ENCODE results near the gene CALML6. TPM values are rescaled to one million over a fixed set of nuclear protein-coding genes. Genes with fewer than 3 reads are reported as not detected.

Gene CALML6
- total and polyA plus RNA-seq, 2 experiments from 2014 or later = 0.87 TPM; not detected in 1

- Mint-ChIP-seq H3K27me3 (ENCODE audit: insufficient read depth, low read depth, poor library complexity) (peaks cover 7% of the 10 kb centered on the region), H3K9me3 (peaks cover 12% of the 10 kb centered on the region), H3K4me1 (no peaks in the 10 kb centered on the region; the same call in 2 of the 3 replicates), H3K27ac (no peak overlapping the region), H3K4me3 (no peak overlapping the region), H3K36me3 (ENCODE audit: low read depth) (no peaks in the 10 kb centered on the region)
- Histone ChIP-seq H3K79me2 (replicated peaks; ENCODE audit: insufficient read depth) (no peaks in the 10 kb centered on the region), H3K27me3 (ENCODE audit: insufficient read depth) (no peaks in the 10 kb centered on the region), H3K27ac (ENCODE audit: low read depth) (no peak overlapping the region), H4K20me1 (replicated peaks; ENCODE audit: insufficient read depth) (no peaks in the 10 kb centered on the region), H3K36me3 (ENCODE audit: insufficient read depth) (no peaks in the 10 kb centered on the region), H3F3A (replicated peaks; ENCODE audit: low read depth) (0 out of 2 replicates have a peak, but pooled peaks cover 3% of the 10 kb centered on the region), H3K4me2 (no peak overlapping the region), H3K9me2 (ENCODE audit: insufficient read depth) (no peaks in the 10 kb centered on the region), H3K4me1 (ENCODE audit: insufficient read depth) (no peaks in the 10 kb centered on the region), H3K4me3 (no peak overlapping the region), H2AFZ (no peak overlapping the region)
- TF ChIP-seq JUNB (IDR thresholded peaks at IDR 0.05; ENCODE audit: unreplicated experiment) (no peak), EZH2 (IDR thresholded peaks at IDR 0.05; ENCODE audit: low read depth, unreplicated experiment) (no peak), POLR2AphosphoS5 (IDR thresholded peaks at IDR 0.05; ENCODE audit: low read depth) (no peak), ZNF114 (CRISPR knock-in tag; IDR thresholded peaks at IDR 0.05) (no peak), ZNF331 (CRISPR knock-in tag; IDR thresholded peaks at IDR 0.05; ENCODE audit: low read depth) (no peak), ZNF462 (CRISPR knock-in tag; IDR thresholded peaks at IDR 0.05) (no peak), CREB1 (CRISPR knock-in tag; IDR thresholded peaks at IDR 0.05; ENCODE audit: low read depth) (no peak), REST (IDR thresholded peaks at IDR 0.05; ENCODE audit: unreplicated experiment) (no peak), EZH2phosphoT487 (IDR thresholded peaks at IDR 0.05; ENCODE audit: unreplicated experiment) (no peak)
- DNase-seq (ENCODE audit: low spot score) (no peak), ATAC-seq (no peak)
Observed at GRCh38 chr1:1926346-1926811, 11.3 kb downstream of the CALML6 start.

Data from GM23338 (cell line).